ENCODE results near the gene TNFAIP2.

TNFAIP2 gene

GRCh38 chr14:103122947-103123633, at the start of gene TNFAIP2:
Gene TNFAIP2, plus strand, starts transcription at chr14:103123461. Its CDS starts 2,997 bp downstream, at chr14:103126458.
- Histone ChIP-seq H3K4me1 (peaks cover 11% of the 10 kb centered on the region), H3K36me3 (replicated peaks) (no peaks in the 10 kb centered on the region), H3K27me3 (ENCODE audit: low read depth) (no peaks in the 10 kb centered on the region), H3K4me3 (peak within 1 kb of the TSS; percentile 46), H3K9me3 (no peaks in the 10 kb centered on the region; the same call in 1 of the 2 replicates)
- peak in 1 of 2 experiments; percentile 68 for DNase-seq (ENCODE audit: low spot score in 2 of 2)
- in situ Hi-C loops (cut with MboI; ENCODE audit: low sequenced_read_pairs) = no loop called here

DNA sequence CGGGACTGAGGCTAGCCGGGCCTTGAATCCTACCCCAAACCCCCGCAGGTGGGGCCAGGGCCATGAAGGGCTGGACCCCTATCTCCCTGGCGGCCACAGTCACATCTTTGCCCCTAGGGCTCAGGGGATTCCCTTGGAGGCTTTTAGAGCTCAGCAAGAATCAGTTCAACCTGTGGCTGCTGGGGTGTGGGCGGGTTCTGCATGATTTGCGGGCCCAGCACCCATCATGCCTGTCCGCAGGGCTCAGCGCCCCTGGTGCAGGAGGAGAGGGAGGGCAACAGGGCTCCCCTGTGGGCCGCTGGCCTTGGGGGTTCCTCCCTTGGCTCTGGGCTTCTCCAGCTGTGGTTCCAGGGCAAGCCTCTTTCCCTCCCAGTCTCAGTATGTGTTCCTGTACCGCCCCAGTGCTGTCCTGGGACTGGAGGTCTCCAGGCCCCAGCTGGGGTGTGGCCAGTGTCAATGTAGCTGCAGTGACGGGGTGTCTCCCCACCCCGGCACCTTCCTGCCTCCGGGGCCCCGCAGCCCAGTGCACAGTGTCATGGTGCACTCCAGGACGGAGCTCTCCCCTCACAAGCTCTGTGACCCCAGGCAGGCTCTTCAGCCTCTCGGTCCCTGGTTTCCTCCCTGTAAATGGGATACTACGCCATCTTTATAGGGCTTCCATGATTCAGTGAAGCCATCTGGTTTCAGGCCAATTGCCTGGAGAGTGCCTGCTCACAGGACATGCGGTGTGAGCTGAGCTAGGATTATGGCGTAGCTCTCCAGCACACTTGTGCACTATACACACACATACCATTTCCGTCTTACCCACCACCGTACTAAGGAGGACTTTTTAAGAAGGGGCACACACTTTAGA, 49.2 kb upstream of the TNFAIP2 start:
- H3K9me3 ChIP-seq = no peaks in the 10 kb centered on the region
- DNase-seq (ENCODE audit: low spot score in 2 of 2) = no peak
- no peak overlapping the region for H3K4me3 ChIP-seq
- in situ Hi-C loops (cut with MboI; ENCODE audit: low sequenced_read_pairs) = no loop called here
- no peaks in the 10 kb centered on the region for H3K36me3 ChIP-seq (replicated peaks)
- peaks cover 5% of the 10 kb centered on the region for H3K4me1 ChIP-seq
- H3K27me3 ChIP-seq (ENCODE audit: low read depth) = no peaks in the 10 kb centered on the region

- peak in 1 of 2 experiments; percentile 69 for DNase-seq (ENCODE audit: low spot score in 2 of 2)
- Histone ChIP-seq H3K36me3 (replicated peaks) (no peaks in the 10 kb centered on the region), H3K4me1 (peaks cover 5% of the 10 kb centered on the region), H3K4me3 (peak overlapping the region; percentile 48), H3K9me3 (no peaks in the 10 kb centered on the region), H3K27me3 (ENCODE audit: low read depth) (no peaks in the 10 kb centered on the region)
- in situ Hi-C loops (cut with MboI; ENCODE audit: low sequenced_read_pairs) = no loop called here
Observed at GRCh38 chr14:103074729-103075367, 48.4 kb upstream of the TNFAIP2 start.

GRCh38 chr14:103078420-103078749, 44.9 kb upstream of the TNFAIP2 start:
- in situ Hi-C loops (cut with MboI; ENCODE audit: low sequenced_read_pairs) = no loop called here
- DNase-seq (ENCODE audit: low spot score in 2 of 2) = peak; percentile 80 to 87
- H3K9me3 ChIP-seq = no peaks in the 10 kb centered on the region
- H3K27me3 ChIP-seq (ENCODE audit: low read depth) = no peaks in the 10 kb centered on the region
- H3K4me1 ChIP-seq = peaks cover 5% of the 10 kb centered on the region
- H3K4me3 ChIP-seq = no peak overlapping the region
- no peaks in the 10 kb centered on the region for H3K36me3 ChIP-seq (replicated peaks)

GRCh38 chr14:103078860-103079587, 44.2 kb upstream of the TNFAIP2 start:
- in situ Hi-C loops (cut with MboI; ENCODE audit: low sequenced_read_pairs) = no loop called here

DNA sequence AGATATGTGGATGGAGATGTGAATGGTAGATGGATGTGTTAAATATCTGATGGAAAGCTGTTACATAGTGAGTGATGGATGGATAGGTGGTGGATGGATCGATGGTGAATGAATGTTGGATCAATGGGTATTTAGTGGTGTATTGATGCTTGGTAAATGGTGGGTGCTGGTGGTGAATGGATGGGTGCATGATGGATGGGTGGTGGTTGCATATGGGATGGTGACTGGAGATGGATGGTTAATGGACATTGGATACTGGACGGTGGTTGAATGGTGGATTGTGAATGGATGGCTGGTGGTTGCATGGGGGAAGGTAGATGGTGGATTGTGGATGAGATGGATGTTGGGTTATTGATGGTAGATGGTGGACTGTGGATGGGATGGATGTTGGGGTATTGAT, 41.3 kb upstream of the TNFAIP2 start:
- Histone ChIP-seq H3K36me3 (replicated peaks) (no peaks in the 10 kb centered on the region), H3K4me3 (no peak overlapping the region), H3K9me3 (no peaks in the 10 kb centered on the region), H3K27me3 (ENCODE audit: low read depth) (peaks cover 2% of the 10 kb centered on the region; the same call in 1 of the 2 replicates), H3K4me1 (no peaks in the 10 kb centered on the region)
- DNase-seq (ENCODE audit: low spot score in 2 of 2) = no peak
- in situ Hi-C loops (cut with MboI; ENCODE audit: low sequenced_read_pairs) = no loop called here

More at GRCh38 chr14:103078860-103079587, 44.2 kb upstream of the TNFAIP2 start:
- H3K9me3 ChIP-seq = no peaks in the 10 kb centered on the region
- peaks cover 5% of the 10 kb centered on the region for H3K4me1 ChIP-seq
- no peak overlapping the region for H3K4me3 ChIP-seq
- DNase-seq (ENCODE audit: low spot score in 2 of 2) = no peak
- no peaks in the 10 kb centered on the region for H3K36me3 ChIP-seq (replicated peaks)
- no peaks in the 10 kb centered on the region for H3K27me3 ChIP-seq (ENCODE audit: low read depth)

DNA sequence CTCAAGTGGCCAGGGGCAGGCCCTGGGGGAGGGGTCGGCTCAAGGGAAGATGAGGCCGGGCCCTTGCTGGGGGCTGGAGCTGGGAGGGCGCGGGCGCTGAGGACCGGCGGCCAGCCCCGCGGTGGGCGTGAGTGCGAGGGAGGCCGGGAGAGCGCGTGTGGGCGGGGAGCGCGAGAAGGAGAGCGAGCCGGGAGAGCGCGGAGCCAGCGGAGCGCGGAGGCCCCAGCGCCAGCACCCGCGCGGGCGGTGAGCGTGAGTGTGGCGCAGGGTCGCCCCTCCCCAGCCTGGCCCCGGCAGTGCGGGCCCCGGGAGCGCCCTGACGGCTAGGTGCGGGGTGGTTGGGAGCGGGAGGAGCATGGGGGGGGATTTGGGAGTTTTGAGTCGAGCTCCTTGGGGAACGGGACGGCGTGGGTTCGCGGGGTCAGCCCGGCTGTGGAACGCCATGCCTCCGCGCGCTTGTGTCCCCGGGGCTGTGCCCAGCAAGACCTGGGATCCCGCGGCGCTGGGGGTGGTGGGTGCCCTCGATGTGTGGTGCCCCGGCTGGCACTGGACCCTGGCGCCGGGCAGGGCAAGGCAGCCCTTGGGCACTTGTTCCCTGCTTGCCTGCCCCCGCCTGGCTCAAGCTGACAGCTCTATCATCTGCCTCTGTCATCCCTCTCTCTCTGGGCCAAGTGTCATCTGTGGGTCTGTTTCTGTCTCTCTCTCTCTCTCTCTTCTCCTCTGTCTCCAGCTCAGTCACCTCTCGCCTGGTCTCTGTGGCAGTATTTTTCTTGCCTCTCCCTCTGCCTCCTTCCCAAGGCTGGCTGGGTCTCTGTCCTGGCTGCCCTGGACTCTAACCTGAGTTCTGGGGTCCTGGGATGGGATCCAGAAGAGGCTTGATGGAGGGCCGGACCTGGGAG, 39.0 kb upstream of the TNFAIP2 start, which contains the start of gene LBHD2:
Gene LBHD2 (plus strand): TSS at position 190 of the 899 bp plus-strand sequence. CDS start 1,803 bp downstream, outside the sequence.
- peaks cover 2% of the 10 kb centered on the region; the same call in 1 of the 2 replicates for H3K27me3 ChIP-seq (ENCODE audit: low read depth)
- H3K4me3 ChIP-seq = no peak within 1 kb of the TSS
- H3K36me3 ChIP-seq (replicated peaks) = no peaks in the 10 kb centered on the region
- in situ Hi-C loops (cut with MboI; ENCODE audit: low sequenced_read_pairs) = no loop called here
- DNase-seq (ENCODE audit: low spot score in 2 of 2) = no peak
- H3K9me3 ChIP-seq = no peaks in the 10 kb centered on the region
- no peaks in the 10 kb centered on the region for H3K4me1 ChIP-seq

- Histone ChIP-seq H3K36me3 (replicated peaks) (no peaks in the 10 kb centered on the region), H3K4me1 (no peaks in the 10 kb centered on the region), H3K27me3 (ENCODE audit: low read depth) (peaks cover 2% of the 10 kb centered on the region; the same call in 1 of the 2 replicates), H3K4me3 (no peak overlapping the region), H3K9me3 (no peaks in the 10 kb centered on the region)
- in situ Hi-C loops (cut with MboI; ENCODE audit: low sequenced_read_pairs) = no loop called here
- DNase-seq (ENCODE audit: low spot score in 2 of 2) = peak in 1 of 2 experiments; percentile 58
Observed at GRCh38 chr14:103085106-103086091, 37.9 kb upstream of the TNFAIP2 start.

DNA sequence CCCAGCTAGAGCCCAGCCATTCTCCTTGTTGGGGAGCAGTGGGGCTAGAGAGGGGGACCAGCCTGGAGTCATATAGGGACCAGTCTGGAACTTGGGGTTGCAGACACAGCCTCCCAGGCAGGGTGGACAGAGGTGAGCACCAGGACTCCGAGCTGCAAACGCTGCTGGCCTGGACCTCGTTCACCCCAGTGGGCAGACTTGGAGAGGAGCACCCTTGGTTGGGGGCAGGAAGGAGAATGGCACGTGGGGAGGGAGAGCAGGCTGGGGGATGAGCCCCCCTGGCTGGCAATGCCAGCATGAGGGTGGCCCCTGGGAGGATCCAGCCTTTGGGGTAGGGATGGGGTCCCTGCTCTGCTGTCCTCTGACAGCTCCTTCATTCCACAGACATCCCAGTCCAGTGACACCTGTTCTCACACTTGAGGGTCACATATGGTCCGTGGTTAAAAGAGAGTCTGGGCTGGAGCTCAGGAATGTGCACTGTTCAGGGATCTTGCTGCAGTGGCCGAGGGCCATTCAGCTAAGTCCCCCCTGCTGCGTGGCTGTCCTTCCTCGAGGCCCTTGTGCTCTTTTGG, 36.4 kb upstream of the TNFAIP2 start:
- Histone ChIP-seq H3K9me3 (no peaks in the 10 kb centered on the region), H3K4me3 (no peak overlapping the region), H3K4me1 (peaks cover 5% of the 10 kb centered on the region), H3K27me3 (ENCODE audit: low read depth) (peaks cover 2% of the 10 kb centered on the region; the same call in 1 of the 2 replicates), H3K36me3 (replicated peaks) (no peaks in the 10 kb centered on the region)
- in situ Hi-C loops (cut with MboI; ENCODE audit: low sequenced_read_pairs) = no loop called here
- no peak for DNase-seq (ENCODE audit: low spot score in 2 of 2)

DNA sequence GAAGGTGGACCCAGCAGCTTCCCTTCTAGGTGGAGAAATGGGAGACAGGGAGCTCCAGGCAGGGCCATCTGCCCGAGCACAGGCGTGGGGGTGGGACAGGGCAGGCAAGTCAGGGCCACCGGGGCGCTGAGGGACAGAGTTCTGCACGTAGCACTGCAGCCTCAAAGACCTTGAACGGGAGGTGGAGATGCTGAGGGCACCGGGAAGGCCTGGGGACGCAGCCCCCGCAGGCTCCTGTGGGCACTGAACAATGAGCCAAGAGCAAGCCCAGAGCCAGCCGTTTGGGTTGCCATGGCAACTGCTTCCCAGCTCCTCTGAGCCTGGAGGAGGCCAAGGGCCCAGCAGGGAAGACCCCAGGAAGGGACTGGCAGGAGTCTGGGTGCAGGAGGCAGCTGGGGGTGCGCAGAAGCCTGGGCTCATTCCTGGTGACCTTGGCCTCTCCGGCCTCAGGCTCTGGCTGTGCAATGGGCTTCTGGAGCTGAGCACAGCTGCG, 35.9 kb upstream of the TNFAIP2 start:
- DNase-seq (ENCODE audit: low spot score in 2 of 2) = peak in 1 of 2 experiments; percentile 58
- in situ Hi-C loops (cut with MboI; ENCODE audit: low sequenced_read_pairs) = no loop called here

DNA sequence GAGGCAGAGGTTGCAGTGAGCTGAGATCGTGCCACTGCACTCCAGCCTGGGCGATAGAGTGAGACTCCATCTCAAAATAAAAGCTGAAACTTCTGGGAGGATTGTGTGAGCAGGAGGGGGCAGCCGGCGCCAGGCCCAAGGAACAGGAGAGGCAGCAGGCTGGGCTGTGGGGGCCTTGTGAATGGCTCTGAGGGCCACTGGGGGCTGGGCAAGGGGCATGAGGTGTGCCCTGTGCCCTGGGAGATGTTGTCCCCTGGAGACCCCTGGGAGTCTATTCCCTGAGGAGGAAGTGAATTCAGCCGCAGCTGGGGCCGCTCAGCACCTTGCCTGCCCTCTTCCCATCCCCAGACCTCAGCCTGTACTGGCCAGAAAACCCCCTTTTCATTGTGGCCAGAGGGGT, 34.3 kb upstream of the TNFAIP2 start:
- in situ Hi-C loops (cut with MboI; ENCODE audit: low sequenced_read_pairs) = no loop called here
- no peaks in the 10 kb centered on the region for H3K36me3 ChIP-seq (replicated peaks)
- peaks cover 2% of the 10 kb centered on the region; the same call in 1 of the 2 replicates for H3K27me3 ChIP-seq (ENCODE audit: low read depth)
- H3K9me3 ChIP-seq = no peaks in the 10 kb centered on the region
- H3K4me1 ChIP-seq = peaks cover 5% of the 10 kb centered on the region
- H3K4me3 ChIP-seq = no peak overlapping the region
- DNase-seq (ENCODE audit: low spot score in 2 of 2) = no peak

More for the DNA sequence above, 35.9 kb upstream of the TNFAIP2 start:
- H3K4me1 ChIP-seq = peaks cover 5% of the 10 kb centered on the region
- H3K27me3 ChIP-seq (ENCODE audit: low read depth) = peaks cover 2% of the 10 kb centered on the region; the same call in 1 of the 2 replicates
- no peaks in the 10 kb centered on the region for H3K36me3 ChIP-seq (replicated peaks)
- H3K9me3 ChIP-seq = no peaks in the 10 kb centered on the region
- no peak overlapping the region for H3K4me3 ChIP-seq

All from HAP-1 (cell line).